22Rv1 (cell line): ENCODE results near the gene NFIA.
A peak's percentile ranks its signal among the peaks of the same experiment; 100 is the strongest.

Experiments
- CTCF ChIP-seq: fragments of 450-650 bp; IDR thresholded peaks from 2 replicates; pipeline ENCODE4 v1.5.1; 2017; ENCODE audit warnings: mild to moderate bottlenecking
- ZFX ChIP-seq: fragments of 450-650 bp; IDR thresholded peaks from 2 replicates; pipeline ENCODE4 v1.6.1; 2017; ENCODE audit warnings: antibody characterized with exemption, borderline replicate concordance

GRCh38 chr1:61043010-61043820, 39.1 kb upstream of the NFIA start:
- TF ChIP-seq CTCF (peak; percentile 93), ZFX (no peak)
